Esophagus squamous epithelium (tissue), 4 donors: ENCODE results near the gene IQSEC1.

Source experiments
- CTCF ChIP-seq, 6 experiments: fragments of 450-650 bp in 4 of 6; fragments of 200-600 bp in 2 of 6; sonication (generic) in 2 of 6; IDR thresholded peaks; one replicate each; pipeline ENCODE4 v1.5.1; 2016 to 2019; ENCODE audit warnings: antibody characterized with exemption in 6 of 6, mild to moderate bottlenecking in 4 of 6, moderate library complexity in 4 of 6
- POLR2A ChIP-seq, 4 donors: fragments of 450-650 bp; IDR thresholded peaks; one replicate each; pipeline ENCODE4 v1.6.1; 2017; ENCODE audit warnings: antibody characterized with exemption in 4 of 4, mild to moderate bottlenecking in 4 of 4, moderate library complexity in 3 of 4

GRCh38 chr3:13102386-13103345 is 29.4 kb upstream of the IQSEC1 start:
- TF ChIP-seq POLR2A (IDR thresholded peaks at IDR 0.05) (no peak), CTCF (IDR thresholded peaks at IDR 0.05) (no peak)
